HG02852 (cell line): ENCODE data around the gene MSRB2.
"Not testable (repeated sequence)": the region's sequence is repeated elsewhere in the genome, so short reads cannot be mapped to it uniquely, and the experiment has no call there.

Experiments used
- ATAC-seq: cut with Tn5 transposase; IDR thresholded peaks from one replicate; pipeline ENCODE4 v1.9.1; 2021; ENCODE audit warnings: mild to moderate bottlenecking, moderate library complexity; ENCODE audit not compliant: unreplicated experiment

Gene MSRB2

DNA sequence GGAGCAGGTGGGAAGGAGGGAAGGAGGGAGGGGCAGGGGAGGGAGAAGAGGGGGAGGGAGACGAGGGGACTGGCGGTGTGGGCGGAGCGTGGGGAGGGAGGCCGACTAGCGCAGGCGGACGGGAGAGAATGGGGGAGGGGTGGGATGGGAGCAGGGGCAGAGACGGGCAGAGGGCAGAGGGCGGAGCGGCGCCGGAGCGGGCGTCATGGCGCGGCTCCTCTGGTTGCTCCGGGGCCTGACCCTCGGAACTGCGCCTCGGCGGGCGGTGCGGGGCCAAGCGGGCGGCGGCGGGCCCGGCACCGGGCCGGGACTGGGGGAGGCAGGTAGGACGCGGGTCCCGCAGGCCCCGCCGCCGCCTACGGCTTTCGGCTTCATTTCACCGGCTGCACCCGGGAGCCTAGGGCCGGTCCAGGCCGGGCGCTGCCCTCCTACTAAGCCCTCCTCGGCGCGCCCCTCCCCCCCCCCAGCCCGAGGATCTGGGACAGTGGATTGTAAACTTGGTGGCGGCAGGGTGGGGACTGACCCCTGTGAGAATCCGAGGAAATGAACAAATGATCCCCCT lies at the start of gene MSRB2:
Gene MSRB2, plus strand, starts transcription at position 176 of the 562 bp plus-strand sequence. Its CDS starts 30 bp downstream, at position 206.
- peak; percentile 75 for ATAC-seq

DNA sequence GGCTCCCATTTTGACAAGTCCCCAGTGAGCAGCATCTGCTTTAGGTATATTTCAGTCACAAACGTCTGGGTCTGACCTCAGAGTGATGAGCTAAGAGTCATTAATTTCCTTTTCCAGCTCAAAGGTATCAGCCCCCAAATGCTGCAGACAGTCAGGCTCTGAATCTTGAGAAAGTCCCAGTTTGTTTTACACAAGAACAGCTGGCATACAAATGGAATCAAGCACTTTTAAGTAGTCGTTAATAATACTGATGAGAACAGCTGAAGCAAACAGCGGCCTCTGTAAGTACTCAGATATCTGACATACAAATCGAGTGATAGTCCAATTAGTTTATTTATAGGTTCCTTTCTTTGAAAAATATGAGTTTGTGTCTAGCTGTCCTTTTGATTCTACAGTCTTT lies 49.4 kb upstream of the MSRB2 start:
- no peak for ATAC-seq

DNA sequence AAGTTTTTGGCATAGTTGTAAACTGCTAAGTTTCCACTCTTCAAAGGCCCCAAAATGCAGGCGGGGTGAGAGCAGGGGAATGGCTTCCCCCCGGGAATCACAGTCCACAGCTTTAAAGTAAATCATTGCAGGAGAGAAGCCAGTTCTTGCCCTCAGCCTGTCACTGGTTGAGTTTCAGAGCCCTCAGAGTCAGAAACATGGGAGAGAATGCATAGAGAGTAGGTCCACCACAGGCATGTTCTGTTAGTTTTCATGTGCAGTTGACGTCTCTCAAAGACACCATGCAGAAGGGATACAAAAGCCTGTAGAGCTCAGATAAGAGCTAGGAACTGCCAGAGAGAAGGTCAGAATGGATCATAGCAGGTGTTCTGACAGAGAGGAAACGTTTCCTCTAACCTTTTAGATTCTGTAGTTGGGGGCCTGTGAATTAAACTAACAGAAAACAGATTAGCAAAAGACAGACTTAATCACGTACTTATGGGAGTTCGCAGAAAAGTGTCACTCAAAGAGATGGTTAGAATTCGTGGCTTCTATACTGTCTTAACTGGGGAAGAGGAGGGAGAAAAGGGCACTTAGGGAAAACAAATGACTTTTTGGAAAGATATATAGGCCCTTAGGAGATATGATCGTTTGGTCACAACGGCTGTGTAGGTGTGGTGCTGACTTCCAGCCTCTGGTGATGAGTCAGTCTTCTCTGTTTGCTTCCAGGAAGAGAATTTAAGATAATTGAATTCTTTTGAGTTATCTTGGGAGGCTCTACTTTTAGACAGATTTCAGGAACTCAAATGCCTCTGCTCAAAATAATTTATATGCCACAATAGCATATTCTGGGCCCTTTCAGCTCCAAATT lies 48.0 kb upstream of the MSRB2 start:
- ATAC-seq = no peak

- ATAC-seq = no peak
Observed at GRCh38 chr10:23048191-23048590, 47.2 kb upstream of the MSRB2 start.

GRCh38 chr10:23051278-23051677 lies 44.1 kb upstream of the MSRB2 start:
- ATAC-seq = no peak

DNA sequence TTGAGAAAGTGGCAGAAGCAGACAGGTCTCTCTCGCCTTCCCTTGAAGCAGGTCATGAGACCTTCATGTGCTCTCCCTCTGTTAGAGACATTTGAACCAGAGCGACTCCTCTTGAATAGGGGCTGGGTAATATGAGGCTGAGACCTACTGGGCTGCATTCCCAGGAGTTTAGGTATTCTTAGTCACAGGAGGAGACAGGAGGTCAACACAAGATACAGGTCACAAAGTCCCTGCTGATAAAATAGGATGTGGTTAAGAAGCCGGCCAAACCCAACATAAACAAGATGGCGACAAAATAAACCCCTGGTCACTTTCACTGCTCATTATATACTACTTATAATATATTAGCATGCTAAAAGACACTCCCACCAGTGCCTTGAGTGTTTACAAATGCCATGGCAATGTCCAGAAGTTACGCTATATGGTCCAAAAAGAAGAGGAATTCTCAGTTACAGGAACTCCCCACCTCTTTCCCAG lies 43.5 kb upstream of the MSRB2 start:
- ATAC-seq = no peak

DNA sequence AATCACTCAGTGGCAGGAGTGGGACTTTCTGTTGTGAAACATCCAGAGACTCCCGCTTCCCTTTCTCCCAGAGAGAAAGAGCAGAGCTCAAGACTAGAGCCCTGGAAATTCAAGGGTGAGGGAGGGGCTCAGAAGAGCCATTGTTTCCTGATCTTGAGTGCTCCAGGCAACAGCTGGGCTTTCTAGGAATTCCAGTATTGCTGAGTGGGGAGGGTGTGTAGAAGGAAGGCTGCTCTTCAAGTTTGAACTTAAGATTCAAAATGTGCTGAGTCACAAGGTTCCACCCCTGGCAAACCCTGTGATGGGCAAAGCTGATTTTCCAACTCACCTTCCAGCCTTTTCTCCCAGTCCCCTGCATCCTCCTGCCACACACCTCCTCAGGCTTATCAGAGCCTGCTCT lies 42.3 kb upstream of the MSRB2 start:
- ATAC-seq = no peak

DNA sequence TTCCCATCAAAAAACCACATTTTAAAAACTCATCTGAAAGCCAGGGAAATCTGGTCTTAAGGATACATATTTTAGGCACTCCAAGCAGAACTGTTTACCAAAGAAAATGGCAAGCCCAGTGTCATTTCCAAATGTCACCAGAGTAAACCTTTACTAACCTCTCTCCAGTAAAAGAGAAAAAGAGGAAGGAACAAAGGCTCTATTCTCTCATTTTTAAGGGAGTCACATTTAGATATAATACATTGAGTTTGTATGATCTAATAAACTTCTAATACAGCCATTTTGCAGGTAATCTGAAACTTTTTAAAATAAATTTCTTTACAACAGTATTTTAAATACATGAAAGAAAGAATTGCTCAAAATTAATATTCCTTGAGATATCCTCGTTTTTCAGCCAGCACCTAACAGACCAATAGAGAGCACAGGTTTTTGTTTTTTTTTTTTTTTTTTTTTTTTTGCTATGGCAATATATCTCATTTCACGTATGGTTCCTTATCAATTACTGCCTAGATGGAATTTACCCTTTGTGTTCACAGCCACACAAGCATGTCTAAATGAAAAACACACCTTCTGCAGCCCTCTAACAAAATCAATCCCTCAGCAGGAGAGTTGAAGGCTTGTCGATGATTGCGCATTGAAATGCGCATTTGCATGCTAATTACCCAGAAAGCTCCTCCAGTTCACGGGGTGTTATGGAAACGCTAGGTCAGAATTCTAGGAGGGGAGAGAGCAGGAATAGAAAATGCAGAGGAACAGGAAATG lies 39.8 kb upstream of the MSRB2 start:
- no peak for ATAC-seq

- no peak for ATAC-seq
Observed at GRCh38 chr10:23056186-23056579, 39.2 kb upstream of the MSRB2 start.

DNA sequence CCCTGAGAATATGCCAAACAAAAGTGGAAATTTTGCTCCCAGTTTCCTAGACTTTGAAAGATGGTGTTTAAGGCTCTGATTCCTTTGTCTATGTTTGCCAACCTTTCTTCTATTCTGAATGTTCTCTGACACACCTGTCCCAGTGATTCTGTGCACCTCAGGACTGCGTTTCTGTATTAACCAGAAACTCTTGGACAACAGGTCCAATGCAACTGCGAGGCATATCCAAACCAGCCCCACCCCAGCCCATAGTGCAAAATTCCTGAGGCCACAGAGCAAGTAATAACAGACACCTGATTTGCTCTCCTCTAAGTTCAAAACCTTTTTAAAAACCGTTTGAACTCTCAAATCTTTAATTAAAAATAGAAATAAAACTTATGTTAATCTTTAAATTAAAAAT lies 37.0 kb upstream of the MSRB2 start:
- no peak for ATAC-seq

- ATAC-seq = no peak
Observed at GRCh38 chr10:23060918-23061317, 34.5 kb upstream of the MSRB2 start.

- no peak for ATAC-seq
Observed at GRCh38 chr10:23063045-23063972, 32.1 kb upstream of the MSRB2 start.

DNA sequence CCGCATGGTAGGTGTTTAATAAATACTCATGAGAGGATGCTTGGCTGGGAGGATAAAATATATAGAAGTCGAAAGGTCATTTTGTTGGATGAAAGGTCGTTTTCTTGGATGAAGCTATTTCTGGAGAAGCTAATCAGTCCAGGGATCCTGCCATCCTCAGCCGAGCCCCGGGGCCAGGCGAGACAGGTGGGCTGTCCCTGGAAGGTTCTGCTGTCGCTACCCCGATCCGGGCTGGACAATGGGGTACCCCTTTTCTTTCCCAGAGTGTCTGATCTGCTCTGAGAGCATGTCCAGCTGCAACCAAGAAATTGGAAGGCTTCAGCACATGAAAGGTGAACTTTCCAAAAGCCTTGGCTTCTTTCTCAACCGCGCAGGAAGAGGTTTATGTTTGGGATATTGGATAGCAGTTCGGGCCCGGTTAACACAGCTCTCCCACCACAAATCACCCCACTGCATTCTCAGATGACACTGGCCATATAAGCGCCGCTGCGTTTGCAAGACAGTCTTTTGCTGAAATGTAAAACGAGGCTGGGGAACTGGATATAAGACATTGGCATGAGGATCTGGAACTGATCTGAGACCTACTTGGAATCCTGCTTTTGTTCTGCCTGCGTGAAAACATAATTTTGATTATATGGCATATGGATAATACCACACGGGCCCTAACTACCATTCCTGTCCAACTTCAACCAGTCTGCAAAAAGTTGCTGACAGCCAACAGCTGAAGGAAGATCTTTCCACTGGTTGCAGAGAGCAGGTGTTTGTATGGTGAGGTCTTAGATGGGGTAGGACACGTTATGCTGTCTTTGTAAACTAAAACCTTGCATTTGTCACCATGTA lies 31.2 kb upstream of the MSRB2 start:
- ATAC-seq = no peak

GRCh38 chr10:23064813-23065114 lies 30.6 kb upstream of the MSRB2 start:
- ATAC-seq = not testable (repeated sequence)

DNA sequence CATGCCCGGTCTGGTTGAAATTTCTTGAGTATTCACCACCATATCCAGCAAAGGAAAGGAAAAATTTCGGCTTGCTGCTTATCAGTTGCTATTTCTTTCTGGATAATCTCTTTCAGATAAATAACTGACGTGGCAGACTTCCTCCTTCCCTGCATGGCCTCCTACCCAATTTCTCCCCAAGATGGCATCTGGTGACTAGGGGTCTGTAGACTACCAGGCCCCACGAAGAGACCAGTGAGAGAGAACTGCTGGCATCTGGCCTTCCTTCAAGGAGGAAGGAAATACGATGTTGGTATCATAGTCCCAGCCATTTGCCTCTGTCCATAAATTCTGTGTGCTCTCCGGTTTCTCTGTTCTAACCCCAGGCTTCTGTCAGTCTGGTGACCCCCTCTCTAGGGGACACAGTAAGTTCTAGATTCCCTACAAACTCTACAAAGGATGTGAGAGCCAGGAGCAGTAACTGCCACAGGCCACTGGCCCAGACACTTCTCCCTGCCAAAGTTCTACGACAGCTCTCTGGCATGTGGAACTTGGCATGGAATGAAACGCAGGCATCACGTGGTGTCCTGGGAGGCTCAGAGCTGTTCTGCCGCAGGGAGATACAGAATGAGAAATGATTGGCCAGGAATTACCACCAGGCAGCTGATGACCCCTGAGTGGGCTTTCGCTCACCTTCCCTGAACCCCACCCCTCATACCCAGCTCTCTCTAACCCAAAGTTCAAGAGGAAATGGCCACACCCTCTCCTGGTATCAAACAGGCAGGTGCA lies 30.0 kb upstream of the MSRB2 start:
- no peak for ATAC-seq

GRCh38 chr10:23067337-23067736 lies 28.0 kb upstream of the MSRB2 start:
- no peak for ATAC-seq

DNA sequence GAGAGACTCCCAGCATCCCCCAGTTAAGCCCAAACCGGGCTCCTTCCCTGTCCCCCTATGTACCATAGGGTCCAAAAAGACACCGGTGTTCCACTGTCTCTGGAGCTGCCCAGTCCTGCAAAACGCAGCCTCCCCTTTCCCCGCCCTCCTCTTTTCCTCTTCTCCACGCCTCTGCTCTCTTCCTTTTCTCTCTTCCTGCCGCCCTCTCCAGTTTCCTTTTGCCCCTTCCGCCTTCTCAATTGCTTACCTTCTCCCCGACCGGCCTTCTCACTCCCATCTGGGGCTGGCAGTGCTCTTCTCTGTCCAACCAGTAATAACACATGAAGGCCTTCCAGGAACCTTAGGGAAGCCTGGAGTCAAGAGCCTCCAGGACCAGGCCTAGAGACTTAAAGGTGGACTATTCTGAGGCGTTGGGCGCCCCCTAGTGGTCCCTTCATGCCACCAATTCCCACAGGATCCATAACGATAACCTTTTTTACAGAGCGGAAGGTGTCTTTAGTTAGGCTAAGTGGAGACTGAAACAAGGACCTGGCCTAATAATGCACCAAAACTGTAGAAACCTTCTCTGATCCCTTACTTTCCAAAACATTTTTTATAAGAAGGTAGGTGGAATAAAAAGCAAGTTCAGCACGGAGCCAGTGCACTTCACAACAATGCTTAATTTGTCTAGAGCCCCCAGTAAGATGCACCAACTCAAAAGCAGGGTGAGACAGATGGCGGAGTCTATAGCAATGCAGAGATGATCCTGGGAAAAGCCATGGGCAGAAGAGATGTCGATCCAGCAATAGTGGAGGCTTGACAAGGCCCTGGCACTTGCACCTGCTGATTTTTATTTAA lies 27.2 kb upstream of the MSRB2 start:
- ATAC-seq = peak; percentile 43
